ENCODE measurements around the gene RTN4RL2. TPM values are rescaled to one million over a fixed set of nuclear protein-coding genes. Genes with fewer than 3 reads are reported as not detected.

Gene RTN4RL2
- total and polyA plus RNA-seq, 2 donors = 0.58 to 1.4 TPM

DNA sequence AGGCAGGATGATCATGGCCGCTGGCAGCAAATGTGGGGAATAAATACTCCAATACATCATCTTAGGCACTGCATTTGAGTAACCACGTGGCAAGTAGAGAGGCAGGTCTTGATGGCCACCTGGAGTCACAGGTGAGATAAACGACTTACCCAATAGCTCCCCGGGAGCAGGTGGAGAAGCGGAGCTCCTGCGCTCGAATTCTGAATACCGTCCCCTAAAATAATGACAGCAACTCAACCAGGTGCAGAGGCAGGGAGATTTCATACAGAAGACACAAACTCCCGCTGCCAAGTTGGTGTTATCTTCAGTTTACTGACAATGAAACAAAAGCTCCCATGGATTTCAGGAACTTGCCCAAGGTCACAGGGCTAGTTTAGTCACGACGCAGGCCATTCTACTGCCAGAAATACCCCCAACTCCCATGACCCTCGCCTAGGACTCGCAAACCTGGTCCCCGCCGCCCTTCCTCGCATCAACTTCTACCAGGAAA is 33.8 kb upstream of the RTN4RL2 start:
- H3K4me1 ChIP-seq (ENCODE audit: insufficient read depth) = peaks cover 2% of the 10 kb centered on the region
- no peaks in the 10 kb centered on the region for H3K36me3 ChIP-seq (ENCODE audit: insufficient read depth)
- H3K27ac ChIP-seq (ENCODE audit: low read depth) = peak overlapping the region; percentile 97
- no peak for DNase-seq (ENCODE audit: extremely low spot score)
- peak overlapping the region; percentile 45 for H3K4me3 ChIP-seq (ENCODE audit: low read depth, low read length)
- 19% methylated on average over 16 of the region's 16 CpGs for WGBS

- 5% methylated on average over 39 of the region's 39 CpGs for WGBS
Measured at GRCh38 chr11:57426929-57427726, 33.2 kb upstream of the RTN4RL2 start, which contains the start of gene SLC43A3. Gene SLC43A3, minus strand, starts transcription at chr11:57427121. Its CDS starts 949 bp downstream, at chr11:57426172.

DNA sequence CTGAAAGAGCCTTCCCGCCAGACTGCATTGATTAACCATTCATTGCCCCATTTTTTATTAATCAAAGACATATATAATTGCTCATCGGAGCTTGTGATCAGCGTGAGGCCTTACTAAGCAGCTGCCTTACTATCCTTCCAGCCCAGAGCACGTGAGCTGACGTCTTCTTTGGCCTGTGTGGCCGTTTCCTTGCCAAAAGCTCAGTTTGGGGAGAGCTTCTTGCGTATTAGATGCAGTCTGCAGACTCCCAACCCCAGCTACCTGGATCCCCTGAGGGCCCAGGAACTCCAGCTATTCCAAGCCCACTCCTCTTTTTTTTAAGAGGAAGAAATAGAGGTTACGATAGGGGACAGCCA is 32.6 kb upstream of the RTN4RL2 start:
- H3K27ac ChIP-seq (ENCODE audit: low read depth) = peak overlapping the region; percentile 97
- H3K4me1 ChIP-seq (ENCODE audit: insufficient read depth) = peaks cover 2% of the 10 kb centered on the region
- H3K36me3 ChIP-seq (ENCODE audit: insufficient read depth) = no peaks in the 10 kb centered on the region
- 37% methylated on average over 8 of the region's 8 CpGs for WGBS
- DNase-seq (ENCODE audit: extremely low spot score) = no peak
- no peak overlapping the region for H3K4me3 ChIP-seq (ENCODE audit: low read depth, low read length)

More at GRCh38 chr11:57426929-57427726, 33.2 kb upstream of the RTN4RL2 start, which contains the start of gene SLC43A3:
- Histone ChIP-seq H3K4me1 (ENCODE audit: insufficient read depth) (peaks cover 2% of the 10 kb centered on the region), H3K4me3 (ENCODE audit: low read depth, low read length) (peak within 1 kb of the TSS; percentile 45), H3K27ac (ENCODE audit: low read depth) (peak within 1 kb of the TSS; percentile 97), H3K36me3 (ENCODE audit: insufficient read depth) (no peaks in the 10 kb centered on the region)
- DNase-seq (ENCODE audit: extremely low spot score) = no peak

GRCh38 chr11:57428643-57429042 is 31.7 kb upstream of the RTN4RL2 start:
- WGBS = 92% methylated on average over 5 of the region's 5 CpGs
- no peak overlapping the region for H3K4me3 ChIP-seq (ENCODE audit: low read depth, low read length)
- peaks cover 2% of the 10 kb centered on the region for H3K4me1 ChIP-seq (ENCODE audit: insufficient read depth)
- H3K27ac ChIP-seq (ENCODE audit: low read depth) = no peak overlapping the region
- no peaks in the 10 kb centered on the region for H3K36me3 ChIP-seq (ENCODE audit: insufficient read depth)
- DNase-seq (ENCODE audit: extremely low spot score) = no peak

GRCh38 chr11:57429946-57430345 is 30.4 kb upstream of the RTN4RL2 start:
- H3K4me3 ChIP-seq (ENCODE audit: low read depth, low read length) = no peak overlapping the region
- H3K4me1 ChIP-seq (ENCODE audit: insufficient read depth) = peaks cover 2% of the 10 kb centered on the region
- H3K27ac ChIP-seq (ENCODE audit: low read depth) = no peak overlapping the region
- 56% methylated on average over 4 of the region's 4 CpGs for WGBS
- H3K36me3 ChIP-seq (ENCODE audit: insufficient read depth) = no peaks in the 10 kb centered on the region
- no peak for DNase-seq (ENCODE audit: extremely low spot score)

DNA sequence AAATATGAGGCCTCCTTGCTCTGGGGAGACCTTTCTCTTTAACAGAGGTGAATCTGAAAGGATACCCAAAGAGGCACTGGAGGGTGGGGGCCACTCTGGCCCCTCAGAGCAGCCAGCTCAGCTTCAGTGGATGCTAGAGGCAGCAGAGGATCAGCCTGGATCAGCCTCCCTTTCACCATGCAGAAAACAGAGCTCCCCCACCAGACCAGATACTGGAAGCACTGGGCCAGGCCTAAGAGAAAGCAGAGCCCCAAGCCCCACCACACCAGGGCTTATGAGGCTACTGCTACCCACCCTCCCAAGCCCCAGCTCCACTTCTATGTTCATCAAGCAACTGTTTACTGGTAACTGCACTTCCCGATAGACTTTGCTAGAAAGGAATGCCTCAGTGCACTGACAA is 29.4 kb upstream of the RTN4RL2 start:
- no peaks in the 10 kb centered on the region for H3K36me3 ChIP-seq (ENCODE audit: insufficient read depth)
- DNase-seq (ENCODE audit: extremely low spot score) = no peak
- no peak overlapping the region for H3K4me3 ChIP-seq (ENCODE audit: low read depth, low read length)
- no peak overlapping the region for H3K27ac ChIP-seq (ENCODE audit: low read depth)
- H3K4me1 ChIP-seq (ENCODE audit: insufficient read depth) = peaks cover 2% of the 10 kb centered on the region
- 88% methylated on average over 1 of the region's 1 CpG for WGBS

DNA sequence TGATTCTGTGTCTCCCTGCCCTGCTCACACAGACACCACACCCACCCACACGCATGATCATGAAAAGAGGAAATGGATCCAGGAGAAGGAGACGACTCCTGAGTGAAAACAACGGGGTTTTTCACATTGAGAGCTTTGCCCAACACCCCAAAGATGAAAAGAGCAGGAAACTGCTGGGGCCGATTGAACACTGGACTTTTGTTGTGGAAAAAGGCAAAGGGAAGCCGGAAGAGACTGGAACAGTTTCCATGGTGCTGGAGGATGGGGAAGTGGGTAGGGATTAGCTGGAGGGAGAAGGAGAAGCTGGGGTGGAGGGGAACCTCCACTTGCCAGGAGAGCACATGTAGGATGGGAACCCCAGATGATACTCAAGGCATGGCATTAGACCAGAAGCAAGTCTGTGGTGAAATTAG is 28.2 kb upstream of the RTN4RL2 start:
- DNase-seq (ENCODE audit: extremely low spot score) = no peak
- H3K36me3 ChIP-seq (ENCODE audit: insufficient read depth) = no peaks in the 10 kb centered on the region
- H3K27ac ChIP-seq (ENCODE audit: low read depth) = no peak overlapping the region
- H3K4me1 ChIP-seq (ENCODE audit: insufficient read depth) = no peaks in the 10 kb centered on the region
- WGBS = 70% methylated on average over 5 of the region's 5 CpGs
- no peak overlapping the region for H3K4me3 ChIP-seq (ENCODE audit: low read depth, low read length)

- H3K4me1 ChIP-seq (ENCODE audit: insufficient read depth) = no peaks in the 10 kb centered on the region
- WGBS = 70% methylated on average over 7 of the region's 7 CpGs
- no peak for DNase-seq (ENCODE audit: extremely low spot score)
- H3K27ac ChIP-seq (ENCODE audit: low read depth) = no peak overlapping the region
- H3K4me3 ChIP-seq (ENCODE audit: low read depth, low read length) = no peak overlapping the region
- H3K36me3 ChIP-seq (ENCODE audit: insufficient read depth) = no peaks in the 10 kb centered on the region
Measured at GRCh38 chr11:57432714-57433163, 27.6 kb upstream of the RTN4RL2 start.

DNA sequence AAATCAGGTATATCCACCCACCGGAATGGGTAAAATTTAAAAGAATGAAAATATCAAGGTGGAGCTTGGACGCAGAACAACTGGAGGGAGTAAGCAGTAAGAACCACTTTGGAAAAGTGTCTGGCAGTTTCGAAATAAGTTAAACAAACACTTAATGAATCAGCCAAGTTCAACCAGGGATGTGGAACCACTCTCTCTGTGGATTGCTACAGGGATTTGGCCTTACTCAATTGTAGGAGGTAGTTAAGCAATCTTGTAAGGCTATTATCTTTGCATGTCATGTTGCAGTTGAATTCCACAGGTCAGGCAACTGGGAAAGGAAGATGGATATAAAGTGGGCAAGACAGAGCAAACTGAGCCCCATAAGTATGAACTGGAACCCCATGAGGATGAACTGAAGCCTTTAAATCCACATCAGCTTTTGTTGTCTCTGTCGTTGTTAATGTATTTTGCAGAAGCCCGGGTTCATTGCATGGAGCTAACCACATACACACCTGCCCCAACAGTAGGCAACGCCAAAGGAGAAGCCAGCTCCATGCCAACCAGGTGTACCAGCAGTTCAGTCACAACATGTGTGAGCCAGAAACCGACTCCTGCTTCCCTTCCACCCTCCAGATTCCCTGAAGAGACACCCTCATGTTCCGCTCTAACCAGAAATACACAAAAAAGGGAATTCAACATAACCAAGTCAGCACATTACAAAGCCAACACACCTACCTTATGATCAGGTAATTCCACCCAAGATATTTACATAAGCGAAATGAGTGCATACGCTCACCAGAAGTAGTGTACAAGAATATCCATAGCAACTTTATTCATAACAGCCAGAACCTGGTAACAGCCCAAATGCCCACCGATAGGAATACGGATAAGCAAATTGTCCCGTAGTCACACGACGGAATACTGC is 25.4 kb upstream of the RTN4RL2 start:
- Histone ChIP-seq H3K4me1 (ENCODE audit: insufficient read depth) (no peaks in the 10 kb centered on the region), H3K36me3 (ENCODE audit: insufficient read depth) (no peaks in the 10 kb centered on the region), H3K27ac (ENCODE audit: low read depth) (no peak overlapping the region), H3K4me3 (ENCODE audit: low read depth, low read length) (no peak overlapping the region)
- WGBS = 75% methylated on average over 15 of the region's 15 CpGs
- DNase-seq (ENCODE audit: extremely low spot score) = no peak

DNA sequence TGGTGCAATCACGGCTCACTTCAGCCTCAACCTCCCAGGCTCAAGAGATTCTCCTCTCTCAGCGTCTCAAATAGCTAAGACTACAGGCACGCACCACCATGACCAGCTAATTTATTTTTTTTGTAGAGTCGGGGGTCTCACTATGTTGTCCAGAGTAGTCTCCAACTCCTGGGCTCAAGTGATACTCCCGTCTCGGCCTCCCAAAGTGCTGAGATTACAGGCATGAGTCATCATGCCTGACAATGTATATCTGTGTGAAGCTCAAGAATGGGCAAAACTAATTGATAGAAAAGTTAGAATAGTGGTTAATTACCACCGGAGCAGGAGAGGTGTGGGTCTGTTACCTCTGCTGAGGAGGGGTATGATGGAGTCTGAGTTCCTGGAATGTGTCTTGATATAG is 24.3 kb upstream of the RTN4RL2 start:
- no peak for DNase-seq (ENCODE audit: extremely low spot score)
- Histone ChIP-seq H3K27ac (ENCODE audit: low read depth) (no peak overlapping the region), H3K4me3 (ENCODE audit: low read depth, low read length) (no peak overlapping the region), H3K4me1 (ENCODE audit: insufficient read depth) (no peaks in the 10 kb centered on the region), H3K36me3 (ENCODE audit: insufficient read depth) (no peaks in the 10 kb centered on the region)
- 88% methylated on average over 7 of the region's 7 CpGs for WGBS

DNA sequence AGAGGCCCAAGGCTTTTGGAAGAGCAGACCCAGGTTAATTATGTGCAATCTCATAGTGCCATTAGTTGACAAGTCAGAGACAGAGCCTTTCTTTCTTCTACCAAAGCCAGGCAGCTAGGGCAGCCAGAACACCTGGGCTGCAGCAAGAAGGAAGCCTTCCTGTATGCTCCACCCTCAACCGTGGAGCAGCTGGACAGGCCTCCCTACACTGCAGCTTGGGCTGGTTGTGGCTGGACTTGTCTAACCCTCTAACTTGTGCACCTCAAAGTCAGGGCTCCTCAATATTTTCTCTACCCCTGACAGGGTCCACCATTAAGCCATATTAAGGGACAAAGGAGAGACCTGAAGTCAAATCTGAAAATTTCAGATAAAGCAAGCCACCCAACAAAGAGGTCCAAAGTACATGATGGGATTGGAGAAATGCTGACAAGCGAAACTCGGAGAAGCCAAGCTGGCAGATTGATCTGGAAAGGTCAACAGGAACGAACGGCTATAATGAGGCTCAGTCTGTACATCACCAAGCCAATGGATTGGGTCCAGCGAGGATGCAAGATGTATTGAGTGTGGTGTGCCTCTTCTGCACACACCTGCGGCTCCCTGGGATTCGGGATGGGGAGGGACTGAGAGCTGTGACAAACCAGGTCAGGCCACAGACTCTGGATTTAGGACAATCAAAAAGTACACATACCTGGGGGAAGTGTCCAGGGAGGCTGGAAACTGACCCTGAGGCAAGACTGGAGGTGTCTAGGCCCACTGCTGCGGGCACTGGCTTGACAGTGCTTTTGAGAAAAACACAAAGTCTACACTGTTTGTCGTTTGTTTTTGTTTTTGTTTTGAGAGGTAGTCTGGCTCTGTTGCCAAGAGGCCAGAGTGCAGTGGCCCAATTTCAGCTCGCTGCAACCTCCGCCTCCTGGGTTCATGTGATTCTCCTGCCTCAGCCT is 21.7 kb upstream of the RTN4RL2 start:
- Histone ChIP-seq H3K4me1 (ENCODE audit: insufficient read depth) (no peaks in the 10 kb centered on the region), H3K27ac (ENCODE audit: low read depth) (no peak overlapping the region), H3K4me3 (ENCODE audit: low read depth, low read length) (no peak overlapping the region), H3K36me3 (ENCODE audit: insufficient read depth) (no peaks in the 10 kb centered on the region)
- 90% methylated on average over 12 of the region's 12 CpGs for WGBS
- DNase-seq (ENCODE audit: extremely low spot score) = no peak

- no peak overlapping the region for H3K27ac ChIP-seq (ENCODE audit: low read depth)
- no peaks in the 10 kb centered on the region for H3K36me3 ChIP-seq (ENCODE audit: insufficient read depth)
- 89% methylated on average over 6 of the region's 6 CpGs for WGBS
Measured at GRCh38 chr11:57439786-57440185, 20.5 kb upstream of the RTN4RL2 start.

More at GRCh38 chr11:57439786-57440185, 20.5 kb upstream of the RTN4RL2 start:
- no peak for DNase-seq (ENCODE audit: extremely low spot score)
- no peak overlapping the region for H3K4me3 ChIP-seq (ENCODE audit: low read depth, low read length)
- no peaks in the 10 kb centered on the region for H3K4me1 ChIP-seq (ENCODE audit: insufficient read depth)

All from urinary bladder (tissue), 4 donors.